GM19468 (cell line): ENCODE measurements around the gene SMG6.
"Not testable (repeated sequence)": the region's sequence is repeated elsewhere in the genome, so short reads cannot be mapped to it uniquely, and the experiment has no call there.

ENCODE experiments used
- ATAC-seq: cut with Tn5 transposase; IDR thresholded peaks from one replicate; pipeline ENCODE4 v1.9.1; 2021; ENCODE audit warnings: mild to moderate bottlenecking, moderate library complexity, moderate number of reproducible peaks; ENCODE audit not compliant: unreplicated experiment; ENCODE audit errors: extremely low read depth

SMG6 gene

DNA sequence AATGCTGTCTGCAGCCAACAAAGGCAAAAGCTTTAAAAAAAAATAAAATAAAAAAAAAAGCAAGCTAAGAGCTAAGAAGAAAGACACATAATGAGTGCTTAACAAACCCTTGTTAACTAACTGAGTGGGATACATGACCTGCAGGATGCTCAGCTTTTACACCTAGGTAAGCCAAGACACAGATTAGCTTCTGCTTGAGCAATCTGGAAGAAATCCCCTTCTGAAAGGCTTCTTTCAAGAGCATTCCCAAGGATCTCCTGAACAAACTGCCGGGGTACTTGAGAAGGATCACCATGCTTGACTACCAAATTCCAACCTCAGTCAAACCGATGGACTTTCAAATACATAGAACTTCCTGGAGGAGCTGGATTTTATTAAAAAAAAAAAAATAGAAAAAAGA, 92.9 kb downstream of the SMG6 start:
- no peak for ATAC-seq

GRCh38 chr17:2207815-2208515, 95.6 kb downstream of the SMG6 start:
- no peak for ATAC-seq

DNA sequence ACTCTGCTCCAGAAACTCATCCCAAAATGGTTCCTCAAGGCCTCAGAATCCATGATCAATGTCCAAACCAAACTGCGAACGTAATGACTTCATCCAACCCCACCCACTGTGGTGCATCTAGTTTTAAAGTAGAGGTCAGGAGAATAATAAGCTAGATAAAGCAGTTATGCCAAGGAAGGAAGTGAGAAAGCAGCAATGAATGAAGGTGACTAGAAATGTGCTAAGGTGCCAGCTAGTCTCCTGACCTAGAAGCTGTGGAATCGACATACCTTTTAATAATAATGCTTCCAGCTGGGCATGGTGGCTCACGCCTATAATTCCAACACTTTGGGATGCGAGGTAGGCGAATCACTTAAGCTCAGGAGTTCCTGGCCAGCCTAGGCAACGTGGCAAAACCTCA, 99.2 kb downstream of the SMG6 start:
- ATAC-seq, result no peak

DNA sequence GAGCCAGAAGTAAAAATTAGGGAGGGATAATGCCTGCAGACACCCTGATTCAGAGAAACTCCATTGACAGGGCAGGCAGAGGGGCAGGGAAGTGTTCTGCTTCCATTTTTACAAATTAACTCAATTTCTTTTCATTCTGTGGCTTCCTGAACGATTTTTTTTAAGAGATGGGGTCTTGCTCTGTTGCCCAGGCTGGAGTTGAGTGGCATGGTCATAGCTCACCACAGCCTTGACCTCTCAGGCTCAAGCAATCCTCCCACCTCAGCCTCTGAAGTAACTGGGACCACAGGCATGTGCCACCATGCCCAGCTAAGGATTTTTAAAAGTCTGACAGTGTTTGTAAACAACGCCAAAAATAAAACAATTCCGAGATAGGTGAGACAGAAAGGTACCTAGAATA, 99.8 kb downstream of the SMG6 start:
- ATAC-seq, result no peak

DNA sequence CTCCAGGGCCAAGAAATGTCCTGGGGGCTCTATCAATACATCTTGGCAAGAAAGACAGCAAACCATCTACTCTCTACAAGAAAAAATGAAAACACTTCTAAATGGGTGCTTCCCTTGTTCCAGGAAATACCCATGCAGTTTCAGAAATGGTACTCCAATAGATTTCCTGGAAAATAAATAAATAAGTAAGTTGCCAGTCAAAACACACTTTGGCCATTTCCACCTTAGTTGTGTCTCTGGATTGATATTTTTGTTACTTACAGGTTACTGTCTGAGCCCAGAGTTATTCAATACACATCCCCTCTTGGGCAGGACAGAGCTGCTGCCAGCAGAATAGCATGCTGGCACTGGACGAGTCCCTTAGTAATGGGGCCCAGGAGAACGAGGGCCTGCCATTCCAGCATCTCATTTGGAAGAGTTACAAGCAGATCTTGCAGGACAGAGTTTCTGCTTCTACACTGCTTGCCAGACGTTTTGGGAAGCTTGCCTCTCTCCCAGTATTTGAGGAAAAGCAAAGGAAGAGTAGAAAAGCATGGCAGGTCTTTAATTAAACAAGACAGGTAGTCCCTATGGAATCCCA, 100.5 kb downstream of the SMG6 start:
- ATAC-seq, result no peak

DNA sequence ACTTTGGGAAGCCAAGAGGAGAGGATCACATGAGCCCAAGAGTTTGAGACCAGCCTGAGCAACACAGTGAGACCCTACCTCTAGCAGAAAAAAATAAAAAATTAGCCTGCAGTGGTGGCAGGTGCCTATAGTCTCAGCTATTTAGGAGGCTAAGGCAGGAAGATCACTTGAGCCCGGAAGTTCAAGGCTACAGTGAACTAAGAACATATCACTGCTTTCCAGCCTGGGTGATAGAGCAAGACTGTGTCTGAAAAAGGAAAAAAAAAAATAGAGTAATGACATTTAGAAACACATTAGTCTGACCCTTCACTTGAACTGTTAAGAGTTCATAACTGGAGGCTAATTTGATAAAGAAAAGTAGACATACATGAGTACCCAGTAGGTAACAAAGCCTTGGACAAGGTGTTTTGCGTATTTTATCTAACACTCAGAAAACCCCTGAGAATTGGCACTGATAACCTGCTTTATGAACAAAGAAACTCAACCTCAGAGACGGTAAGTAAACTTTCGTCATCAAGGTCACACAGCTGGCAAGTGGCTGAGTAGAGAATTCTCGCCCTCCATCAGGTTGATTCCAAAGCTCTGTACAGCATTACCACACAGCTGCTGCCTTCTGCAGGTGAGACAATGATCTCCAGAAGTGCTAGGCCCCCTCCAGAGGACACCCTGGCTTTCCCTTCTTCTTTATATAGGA, 101.1 kb downstream of the SMG6 start:
- ATAC-seq, result no peak

GRCh38 chr17:2199386-2199785, 104.2 kb downstream of the SMG6 start:
- ATAC-seq, result not testable (repeated sequence)

DNA sequence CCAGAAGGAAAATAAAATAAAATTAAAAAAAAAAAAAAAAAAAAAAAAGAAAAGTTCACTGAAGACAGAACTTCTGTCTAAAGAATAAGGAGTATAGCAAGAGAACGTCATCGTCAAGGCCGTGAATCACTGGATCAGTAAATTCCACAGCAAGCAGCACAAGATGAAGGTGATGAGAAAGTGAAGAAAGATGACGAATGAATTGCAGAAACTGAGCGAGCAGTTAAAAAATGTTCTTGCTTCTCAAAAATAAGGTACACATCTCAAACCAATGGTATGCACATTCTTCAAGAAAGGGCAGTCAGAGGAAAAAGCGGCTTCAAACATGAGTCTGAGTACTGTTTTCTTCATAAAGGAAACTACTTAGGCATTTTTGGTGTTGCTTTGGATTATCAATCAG, 104.7 kb downstream of the SMG6 start:
- no peak for ATAC-seq

- ATAC-seq, result no peak
These were observed 106.3 kb downstream of the SMG6 start for GRCh38 chr17:2197271-2197670.

GRCh38 chr17:2195729-2196128, 107.9 kb downstream of the SMG6 start:
- ATAC-seq, result no peak

DNA sequence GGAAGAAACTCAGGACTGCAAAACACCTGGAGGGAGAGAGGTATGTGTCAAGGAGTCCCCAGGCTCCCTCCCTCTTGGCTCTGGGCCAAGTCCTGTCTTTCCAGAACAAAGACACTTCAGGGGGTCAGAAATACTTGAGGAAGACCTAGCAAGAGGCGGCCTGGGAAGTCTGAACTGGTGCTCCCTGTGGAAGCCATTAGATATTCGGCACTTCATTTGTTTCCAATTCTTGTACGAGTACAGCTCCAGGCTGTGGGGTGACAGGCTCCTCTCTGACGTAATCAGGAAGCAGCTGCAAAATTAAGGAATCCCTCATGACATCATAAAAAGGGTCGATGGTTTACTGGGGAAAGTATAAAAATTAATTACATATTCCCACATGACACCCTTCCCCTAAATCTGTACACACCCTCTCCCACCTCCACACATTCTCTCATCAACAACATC, 108.7 kb downstream of the SMG6 start:
- no peak for ATAC-seq

- no peak for ATAC-seq
These were observed 111.1 kb downstream of the SMG6 start for GRCh38 chr17:2192367-2193057.

DNA sequence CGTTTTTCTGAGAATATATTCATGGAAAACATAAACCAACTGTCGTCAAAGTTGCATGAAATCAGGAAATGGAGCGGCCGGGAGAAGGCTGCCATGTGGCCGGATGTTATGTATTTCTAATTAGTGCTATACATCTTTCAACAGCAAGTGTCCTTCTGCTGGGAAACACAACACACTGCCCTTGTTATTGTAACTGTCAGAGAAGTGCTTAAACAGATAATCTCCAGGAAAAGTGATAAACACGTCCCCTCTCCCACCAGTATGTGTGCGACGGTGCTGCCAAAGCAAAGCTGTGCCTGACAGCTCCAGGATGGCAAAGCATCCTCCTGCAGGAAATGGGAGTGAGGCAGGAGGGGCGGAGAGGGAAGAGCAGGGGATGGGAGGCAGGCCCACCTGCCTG, 111.8 kb downstream of the SMG6 start:
- no peak for ATAC-seq

- ATAC-seq, result no peak
These were observed 112.4 kb downstream of the SMG6 start for GRCh38 chr17:2191227-2191626.

DNA sequence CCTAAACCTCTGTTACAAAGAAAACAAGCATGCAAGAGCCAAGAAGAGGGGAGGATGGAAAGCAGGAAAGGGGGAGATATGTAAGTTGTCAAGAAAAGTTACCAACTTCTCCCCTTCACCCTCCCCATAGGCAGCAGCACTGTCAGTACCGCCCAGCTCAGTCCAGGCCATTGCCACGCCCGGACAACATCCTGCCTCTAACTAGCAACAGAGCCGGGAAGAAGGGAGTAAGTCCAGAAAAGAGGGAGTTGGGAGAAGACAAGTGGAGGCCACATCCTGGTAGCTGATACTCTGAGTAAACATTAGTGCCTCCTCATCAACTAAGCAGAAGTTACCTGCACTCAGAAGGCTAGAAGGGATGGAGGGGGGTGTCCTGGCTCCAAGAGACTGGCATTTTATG, 113.6 kb downstream of the SMG6 start:
- ATAC-seq, result no peak

GRCh38 chr17:2188971-2189630, 114.5 kb downstream of the SMG6 start:
- ATAC-seq, result no peak

DNA sequence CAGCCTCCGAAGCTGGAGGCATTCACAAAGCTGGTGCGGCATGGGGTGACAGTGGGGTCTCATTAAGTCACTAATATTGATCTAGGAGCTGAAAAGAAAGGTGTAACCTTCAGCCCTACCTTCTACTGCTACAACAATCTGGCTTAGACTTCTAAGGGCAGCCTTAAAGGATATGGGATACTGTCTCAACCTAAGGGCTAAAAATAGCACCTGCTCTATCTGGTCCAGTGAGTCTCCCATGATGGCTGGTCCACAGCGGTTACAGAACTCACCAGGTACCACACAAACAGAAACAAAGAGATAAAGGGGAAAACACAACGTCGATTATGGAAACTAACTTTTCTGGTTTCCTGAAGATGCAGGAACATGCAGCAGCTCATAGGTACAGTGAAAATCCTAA, 115.8 kb downstream of the SMG6 start:
- no peak for ATAC-seq

GRCh38 chr17:2186937-2187336, 116.6 kb downstream of the SMG6 start:
- ATAC-seq, result no peak

- ATAC-seq, result no peak
These were observed 118.3 kb downstream of the SMG6 start for GRCh38 chr17:2184993-2185931.
